Measurements from ENCODE around the gene HBZ.
A peak's percentile ranks its signal among the peaks of the same experiment; 100 is the strongest.

The HBZ gene

GRCh38 chr16:180681-181564, 28.5 kb downstream of the HBZ start:
- Histone ChIP-seq H3K36me3 (ENCODE audit: control insufficient read depth, insufficient read depth, low read length) (peaks cover 19% of the 10 kb centered on the region), H3K4me3 (ENCODE audit: extremely low read depth, insufficient read depth, low read length, poor library complexity, severe bottlenecking) (peak overlapping the region; percentile 33)
- WGBS, 2 experiments (ENCODE audit: insufficient coverage in 2 of 2): 6 to 7% methylated on average over 42 to 75 of the region's 89 CpGs

DNA sequence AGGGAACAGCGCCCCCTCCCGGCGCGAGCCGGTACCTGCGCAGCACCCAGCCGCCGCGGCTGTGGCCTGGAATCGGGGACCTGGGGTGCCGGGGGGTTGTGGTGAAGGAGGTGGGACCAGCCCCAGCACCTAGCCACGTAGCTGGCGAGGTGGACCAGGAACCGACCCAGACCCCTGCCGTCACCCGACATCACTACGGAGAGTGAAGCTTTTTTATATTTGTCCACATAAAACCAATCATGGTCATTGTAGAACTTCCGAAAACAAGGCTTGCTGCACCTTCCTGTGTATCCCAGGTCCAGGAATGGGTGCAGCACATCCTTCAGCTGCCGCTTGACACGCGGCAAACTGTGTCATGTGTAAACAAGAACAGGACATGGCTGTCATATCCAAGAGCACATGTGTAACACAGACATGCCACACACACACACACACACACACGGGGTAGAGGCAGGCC, 29.1 kb downstream of the HBZ start:
- 27 to 30% methylated on average over 16 to 19 of the region's 22 CpGs for WGBS, 2 experiments (ENCODE audit: insufficient coverage in 2 of 2)
- H3K27ac ChIP-seq (ENCODE audit: low read depth, low read length, severe bottlenecking): no peak overlapping the region
- no peak overlapping the region for H3K4me3 ChIP-seq (ENCODE audit: extremely low read depth, insufficient read depth, low read length, poor library complexity, severe bottlenecking)
- H3K9me3 ChIP-seq (ENCODE audit: control insufficient read depth, low read length): no peaks in the 10 kb centered on the region
- H3K4me1 ChIP-seq (ENCODE audit: control insufficient read depth, insufficient read depth, low read length, poor library complexity, severe bottlenecking): no peaks in the 10 kb centered on the region
- H3K36me3 ChIP-seq (ENCODE audit: control insufficient read depth, insufficient read depth, low read length): peaks cover 19% of the 10 kb centered on the region

More at GRCh38 chr16:180681-181564, 28.5 kb downstream of the HBZ start:
- no peaks in the 10 kb centered on the region for H3K9me3 ChIP-seq (ENCODE audit: control insufficient read depth, low read length)
- no peak overlapping the region for H3K27ac ChIP-seq (ENCODE audit: low read depth, low read length, severe bottlenecking)
- no peaks in the 10 kb centered on the region for H3K4me1 ChIP-seq (ENCODE audit: control insufficient read depth, insufficient read depth, low read length, poor library complexity, severe bottlenecking)

GRCh38 chr16:183005-183404, 30.6 kb downstream of the HBZ start:
- Histone ChIP-seq H3K27ac (ENCODE audit: low read depth, low read length, severe bottlenecking) (no peak overlapping the region), H3K9me3 (ENCODE audit: control insufficient read depth, low read length) (no peaks in the 10 kb centered on the region), H3K4me1 (ENCODE audit: control insufficient read depth, insufficient read depth, low read length, poor library complexity, severe bottlenecking) (no peaks in the 10 kb centered on the region), H3K4me3 (ENCODE audit: extremely low read depth, insufficient read depth, low read length, poor library complexity, severe bottlenecking) (no peak overlapping the region), H3K36me3 (ENCODE audit: control insufficient read depth, insufficient read depth, low read length) (peaks cover 28% of the 10 kb centered on the region)
- 91 to 97% methylated on average over 5 to 6 of the region's 7 CpGs for WGBS, 2 experiments (ENCODE audit: insufficient coverage in 2 of 2)

GRCh38 chr16:185213-185612, 32.8 kb downstream of the HBZ start:
- Histone ChIP-seq H3K4me1 (ENCODE audit: control insufficient read depth, insufficient read depth, low read length, poor library complexity, severe bottlenecking) (no peaks in the 10 kb centered on the region), H3K36me3 (ENCODE audit: control insufficient read depth, insufficient read depth, low read length) (peaks cover 51% of the 10 kb centered on the region), H3K4me3 (ENCODE audit: extremely low read depth, insufficient read depth, low read length, poor library complexity, severe bottlenecking) (no peak overlapping the region), H3K9me3 (ENCODE audit: control insufficient read depth, low read length) (no peaks in the 10 kb centered on the region), H3K27ac (ENCODE audit: low read depth, low read length, severe bottlenecking) (no peak overlapping the region)
- 96 to 97% methylated on average over 11 to 12 of the region's 13 CpGs for WGBS, 2 experiments (ENCODE audit: insufficient coverage in 2 of 2)

DNA sequence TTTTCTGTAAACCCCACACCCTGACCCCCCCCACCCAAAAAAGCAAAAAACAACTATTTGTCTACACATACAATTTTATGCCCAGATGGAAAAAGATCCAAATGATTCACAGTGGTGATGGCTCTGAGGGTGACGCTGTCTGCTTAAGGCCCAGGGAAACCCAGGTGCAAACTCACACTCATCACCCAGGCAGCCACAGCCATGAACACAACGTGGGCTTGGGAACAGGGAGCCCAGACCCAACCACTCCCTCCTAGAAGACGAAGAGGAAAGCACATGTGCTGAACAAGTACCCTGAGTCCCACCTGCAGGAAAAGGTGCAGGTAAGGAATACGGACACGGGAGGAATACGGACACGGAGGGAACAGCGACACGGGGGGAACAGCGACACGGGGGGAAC, 33.2 kb downstream of the HBZ start:
- H3K27ac ChIP-seq (ENCODE audit: low read depth, low read length, severe bottlenecking): no peak overlapping the region
- H3K36me3 ChIP-seq (ENCODE audit: control insufficient read depth, insufficient read depth, low read length): peaks cover 55% of the 10 kb centered on the region
- H3K9me3 ChIP-seq (ENCODE audit: control insufficient read depth, low read length): no peaks in the 10 kb centered on the region
- no peak overlapping the region for H3K4me3 ChIP-seq (ENCODE audit: extremely low read depth, insufficient read depth, low read length, poor library complexity, severe bottlenecking)
- 89 to 100% methylated on average over 1 to 2 of the region's 11 CpGs for WGBS, 2 experiments (ENCODE audit: insufficient coverage in 2 of 2)
- no peaks in the 10 kb centered on the region for H3K4me1 ChIP-seq (ENCODE audit: control insufficient read depth, insufficient read depth, low read length, poor library complexity, severe bottlenecking)

GRCh38 chr16:187330-187729, 34.9 kb downstream of the HBZ start:
- H3K36me3 ChIP-seq (ENCODE audit: control insufficient read depth, insufficient read depth, low read length): peaks cover 72% of the 10 kb centered on the region
- 97 to 98% methylated on average over 5 to 6 of the region's 8 CpGs for WGBS, 2 experiments (ENCODE audit: insufficient coverage in 2 of 2)
- no peak overlapping the region for H3K27ac ChIP-seq (ENCODE audit: low read depth, low read length, severe bottlenecking)
- no peaks in the 10 kb centered on the region for H3K9me3 ChIP-seq (ENCODE audit: control insufficient read depth, low read length)
- peaks cover 3% of the 10 kb centered on the region for H3K4me1 ChIP-seq (ENCODE audit: control insufficient read depth, insufficient read depth, low read length, poor library complexity, severe bottlenecking)
- no peak overlapping the region for H3K4me3 ChIP-seq (ENCODE audit: extremely low read depth, insufficient read depth, low read length, poor library complexity, severe bottlenecking)

DNA sequence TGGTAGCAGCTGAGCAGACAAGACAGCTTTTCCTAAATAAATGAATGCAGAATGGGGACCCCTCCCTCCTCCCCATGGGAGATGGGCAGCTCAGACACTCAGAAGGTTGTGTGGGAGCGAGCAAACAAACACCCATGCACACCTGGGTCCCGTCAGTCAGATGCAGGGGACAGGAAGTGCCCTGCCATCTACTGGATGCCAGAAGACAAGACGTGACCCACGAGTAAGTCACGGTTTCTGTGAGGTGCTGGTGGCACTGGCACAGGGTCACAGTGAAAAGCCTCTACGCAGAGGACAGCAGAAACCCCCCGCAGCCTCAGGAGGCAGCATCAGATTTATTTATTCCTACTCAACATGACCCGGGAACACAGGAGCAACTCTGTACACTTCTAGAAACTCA, 36.2 kb downstream of the HBZ start:
- Histone ChIP-seq H3K36me3 (ENCODE audit: control insufficient read depth, insufficient read depth, low read length) (peaks cover 83% of the 10 kb centered on the region), H3K4me1 (ENCODE audit: control insufficient read depth, insufficient read depth, low read length, poor library complexity, severe bottlenecking) (peaks cover 3% of the 10 kb centered on the region), H3K9me3 (ENCODE audit: control insufficient read depth, low read length) (no peaks in the 10 kb centered on the region), H3K27ac (ENCODE audit: low read depth, low read length, severe bottlenecking) (no peak overlapping the region), H3K4me3 (ENCODE audit: extremely low read depth, insufficient read depth, low read length, poor library complexity, severe bottlenecking) (no peak overlapping the region)
- 84 to 92% methylated on average over 5 to 6 of the region's 8 CpGs for WGBS, 2 experiments (ENCODE audit: insufficient coverage in 2 of 2)

GRCh38 chr16:189604-190186, 37.3 kb downstream of the HBZ start:
- H3K36me3 ChIP-seq (ENCODE audit: control insufficient read depth, insufficient read depth, low read length): peaks cover 83% of the 10 kb centered on the region
- H3K27ac ChIP-seq (ENCODE audit: low read depth, low read length, severe bottlenecking): no peak overlapping the region
- whole genome bisulfite sequencing, 2 experiments (ENCODE audit: insufficient coverage in 2 of 2): 98% methylated on average over 27 to 34 of the region's 34 CpGs
- no peaks in the 10 kb centered on the region for H3K9me3 ChIP-seq (ENCODE audit: control insufficient read depth, low read length)
- peaks cover 3% of the 10 kb centered on the region for H3K4me1 ChIP-seq (ENCODE audit: control insufficient read depth, insufficient read depth, low read length, poor library complexity, severe bottlenecking)
- no peak overlapping the region for H3K4me3 ChIP-seq (ENCODE audit: extremely low read depth, insufficient read depth, low read length, poor library complexity, severe bottlenecking)

- Histone ChIP-seq H3K36me3 (ENCODE audit: control insufficient read depth, insufficient read depth, low read length) (peaks cover 92% of the 10 kb centered on the region), H3K4me3 (ENCODE audit: extremely low read depth, insufficient read depth, low read length, poor library complexity, severe bottlenecking) (no peak overlapping the region), H3K9me3 (ENCODE audit: control insufficient read depth, low read length) (no peaks in the 10 kb centered on the region), H3K4me1 (ENCODE audit: control insufficient read depth, insufficient read depth, low read length, poor library complexity, severe bottlenecking) (peaks cover 3% of the 10 kb centered on the region), H3K27ac (ENCODE audit: low read depth, low read length, severe bottlenecking) (no peak overlapping the region)
- 96 to 100% methylated on average over 4 of the region's 4 CpGs for WGBS, 2 experiments (ENCODE audit: insufficient coverage in 2 of 2)
These were observed 39.4 kb downstream of the HBZ start for GRCh38 chr16:191831-192230.

- H3K36me3 ChIP-seq (ENCODE audit: control insufficient read depth, insufficient read depth, low read length): peaks cover 94% of the 10 kb centered on the region
- WGBS, 2 experiments (ENCODE audit: insufficient coverage in 2 of 2): 95 to 99% methylated on average over 7 of the region's 11 CpGs
These were observed 40.2 kb downstream of the HBZ start for GRCh38 chr16:192686-193085.

DNA sequence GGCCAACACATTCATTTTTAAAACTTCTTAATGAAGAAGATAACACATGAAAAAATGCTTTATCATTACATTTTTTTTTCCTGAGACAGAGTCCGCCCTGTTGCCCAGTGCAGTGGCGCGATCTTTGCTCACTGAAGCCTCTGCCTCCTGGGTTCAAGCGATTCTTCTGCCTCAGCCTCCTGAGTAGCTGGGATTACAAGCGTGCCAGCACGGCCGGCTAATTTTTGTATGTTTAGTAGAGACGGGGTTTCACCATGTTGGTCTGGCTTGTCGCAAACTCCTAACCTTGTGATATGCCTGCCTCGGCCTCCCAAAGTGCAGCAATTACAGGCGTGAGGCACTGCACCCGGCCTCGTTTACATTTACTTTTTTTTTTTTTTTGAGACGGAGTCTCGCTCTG, 41.0 kb downstream of the HBZ start:
- no peaks in the 10 kb centered on the region for H3K9me3 ChIP-seq (ENCODE audit: control insufficient read depth, low read length)
- H3K4me1 ChIP-seq (ENCODE audit: control insufficient read depth, insufficient read depth, low read length, poor library complexity, severe bottlenecking): peaks cover 3% of the 10 kb centered on the region
- WGBS, 2 experiments (ENCODE audit: insufficient coverage in 2 of 2): 91 to 96% methylated on average over 8 to 13 of the region's 15 CpGs
- H3K4me3 ChIP-seq (ENCODE audit: extremely low read depth, insufficient read depth, low read length, poor library complexity, severe bottlenecking): no peak overlapping the region
- no peak overlapping the region for H3K27ac ChIP-seq (ENCODE audit: low read depth, low read length, severe bottlenecking)
- H3K36me3 ChIP-seq (ENCODE audit: control insufficient read depth, insufficient read depth, low read length): peaks cover 95% of the 10 kb centered on the region

More at GRCh38 chr16:192686-193085, 40.2 kb downstream of the HBZ start:
- Histone ChIP-seq H3K4me1 (ENCODE audit: control insufficient read depth, insufficient read depth, low read length, poor library complexity, severe bottlenecking) (peaks cover 3% of the 10 kb centered on the region), H3K4me3 (ENCODE audit: extremely low read depth, insufficient read depth, low read length, poor library complexity, severe bottlenecking) (no peak overlapping the region), H3K27ac (ENCODE audit: low read depth, low read length, severe bottlenecking) (no peak overlapping the region), H3K9me3 (ENCODE audit: control insufficient read depth, low read length) (no peaks in the 10 kb centered on the region)
